Hematopoietic multipotent progenitor cell treated with erythropoietin and hydrocortisone succinate and interleukin-3 and kit ligand, for 8 days (in vitro differentiated cells): ENCODE measurements around the gene SORCS2.

Experiments
- DNase-seq: peaks from one replicate; pipeline ENCODE4 v3.0.0-alpha.2; 2015

SORCS2 gene

GRCh38 chr4:7192252-7193029 is at the start of gene SORCS2:
Gene SORCS2 (plus strand): TSS chr4:7192538.
- peak; percentile 32 for DNase-seq

GRCh38 chr4:7144374-7145290 is 47.7 kb upstream of the SORCS2 start:
- DNase-seq = no peak

GRCh38 chr4:7145291-7145934 is 46.9 kb upstream of the SORCS2 start:
- no peak for DNase-seq

GRCh38 chr4:7146059-7146785 is 46.1 kb upstream of the SORCS2 start:
- no peak for DNase-seq

GRCh38 chr4:7146786-7147115 is 45.6 kb upstream of the SORCS2 start:
- DNase-seq = no peak

- DNase-seq = no peak
Measured at GRCh38 chr4:7147261-7147660, 45.1 kb upstream of the SORCS2 start.

- no peak for DNase-seq
Measured at GRCh38 chr4:7147661-7148310, 44.6 kb upstream of the SORCS2 start.

- DNase-seq = no peak
Measured at GRCh38 chr4:7148337-7148736, 44.0 kb upstream of the SORCS2 start.

- no peak for DNase-seq
Measured at GRCh38 chr4:7150036-7150635, 42.2 kb upstream of the SORCS2 start.

- no peak for DNase-seq
Measured at GRCh38 chr4:7151668-7152227, 40.6 kb upstream of the SORCS2 start.

- DNase-seq = no peak
Measured at GRCh38 chr4:7153711-7154110, 38.6 kb upstream of the SORCS2 start.

GRCh38 chr4:7154351-7154981 is 37.9 kb upstream of the SORCS2 start:
- DNase-seq = no peak

- no peak for DNase-seq
Measured at GRCh38 chr4:7155590-7156071, 36.7 kb upstream of the SORCS2 start.

GRCh38 chr4:7156328-7156727 is 36.0 kb upstream of the SORCS2 start:
- DNase-seq = no peak

GRCh38 chr4:7156761-7157488 is 35.4 kb upstream of the SORCS2 start:
- no peak for DNase-seq

- DNase-seq = no peak
Measured at GRCh38 chr4:7157666-7158065, 34.7 kb upstream of the SORCS2 start.

GRCh38 chr4:7158081-7158750 is 34.1 kb upstream of the SORCS2 start:
- no peak for DNase-seq

GRCh38 chr4:7158991-7159390 is 33.3 kb upstream of the SORCS2 start:
- no peak for DNase-seq

- DNase-seq = no peak
Measured at GRCh38 chr4:7159923-7160322, 32.4 kb upstream of the SORCS2 start.

GRCh38 chr4:7160439-7160838 is 31.9 kb upstream of the SORCS2 start:
- no peak for DNase-seq
